ENCODE measurements around the gene ZSWIM9.

Gene ZSWIM9

GRCh38 chr19:48169939-48170803, at the start of gene ZSWIM9, which contains the start of gene LIG1:
TSS of gene ZSWIM9 (plus strand) at chr19:48170680. CDS start at chr19:48171803, 1,123 bp downstream.
TSS of gene LIG1 (minus strand) at chr19:48170344. CDS start at chr19:48165566, 4,778 bp downstream.
- peak; percentile 79 for DNase-seq (ENCODE audit: low read depth, low spot score)
- H3K4me3 ChIP-seq: peak within 1 kb of the TSS; percentile 99
- H3K9me3 ChIP-seq (ENCODE audit: low read depth, low read length): no peaks in the 10 kb centered on the region
- peaks cover 21% of the 10 kb centered on the region for H3K36me3 ChIP-seq (ENCODE audit: insufficient read depth, low read length)
- TF ChIP-seq POLR2AphosphoS5 (IDR thresholded peaks at IDR 0.05; ENCODE audit: borderline replicate concordance, low read depth, low read length) (peak; percentile 47; the same call in 1 of the 2 replicates), FOXP2 (optimal IDR thresholded peaks at IDR 0.05; ENCODE audit: control extremely low read depth, extremely low read length, insufficient read depth) (peak; percentile 70), EZH2 (IDR thresholded peaks at IDR 0.05) (no peak)
- H3K27ac ChIP-seq: peak within 1 kb of the TSS; percentile 96
- H3K9ac ChIP-seq (ENCODE audit: insufficient read length): peak within 1 kb of the TSS; percentile 87

- Histone ChIP-seq H3K36me3 (ENCODE audit: insufficient read depth, low read length) (peaks cover 58% of the 10 kb centered on the region), H3K9ac (ENCODE audit: insufficient read length) (no peak overlapping the region), H3K9me3 (ENCODE audit: low read depth, low read length) (no peaks in the 10 kb centered on the region), H3K27ac (no peak overlapping the region), H3K4me3 (no peak overlapping the region)
- TF ChIP-seq EZH2 (IDR thresholded peaks at IDR 0.05) (no peak), POLR2AphosphoS5 (IDR thresholded peaks at IDR 0.05; ENCODE audit: borderline replicate concordance, low read depth, low read length) (no peak), FOXP2 (optimal IDR thresholded peaks at IDR 0.05; ENCODE audit: control extremely low read depth, extremely low read length, insufficient read depth) (no peak)
- DNase-seq (ENCODE audit: low read depth, low spot score): no peak
Observed at GRCh38 chr19:48121066-48121465, 49.4 kb upstream of the ZSWIM9 start.

DNA sequence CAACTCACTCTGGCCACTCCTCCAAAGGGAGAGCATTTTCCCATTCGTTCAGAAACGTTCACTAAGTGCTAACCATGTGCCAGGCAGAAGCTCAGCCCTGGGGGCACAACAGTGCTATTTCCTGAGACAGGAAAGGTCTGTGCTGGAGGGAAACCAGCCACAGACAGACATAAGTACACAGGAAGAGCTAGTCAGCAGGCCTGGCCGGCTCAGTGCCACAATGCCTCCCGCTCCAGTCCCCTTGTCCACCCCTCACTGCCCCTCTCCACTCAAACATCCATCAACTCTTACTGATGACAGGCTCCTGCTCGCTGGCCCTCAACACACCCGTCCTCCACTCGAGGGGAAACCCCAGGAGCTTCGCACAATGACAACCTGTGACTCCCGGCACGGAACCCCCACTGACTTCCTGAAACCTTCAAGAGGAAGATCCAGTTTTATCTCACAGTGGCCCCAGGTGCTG, 48.5 kb upstream of the ZSWIM9 start:
- H3K9ac ChIP-seq (ENCODE audit: insufficient read length): no peak overlapping the region
- peaks cover 56% of the 10 kb centered on the region for H3K36me3 ChIP-seq (ENCODE audit: insufficient read depth, low read length)
- H3K4me3 ChIP-seq: peak overlapping the region; percentile 67
- DNase-seq (ENCODE audit: low read depth, low spot score): peak; percentile 87
- TF ChIP-seq FOXP2 (optimal IDR thresholded peaks at IDR 0.05; ENCODE audit: control extremely low read depth, extremely low read length, insufficient read depth) (no peak), POLR2AphosphoS5 (IDR thresholded peaks at IDR 0.05; ENCODE audit: borderline replicate concordance, low read depth, low read length) (peak; percentile 46; the same call in 1 of the 2 replicates)
- H3K9me3 ChIP-seq (ENCODE audit: low read depth, low read length): no peaks in the 10 kb centered on the region
- H3K27ac ChIP-seq: peak overlapping the region; percentile 94

DNA sequence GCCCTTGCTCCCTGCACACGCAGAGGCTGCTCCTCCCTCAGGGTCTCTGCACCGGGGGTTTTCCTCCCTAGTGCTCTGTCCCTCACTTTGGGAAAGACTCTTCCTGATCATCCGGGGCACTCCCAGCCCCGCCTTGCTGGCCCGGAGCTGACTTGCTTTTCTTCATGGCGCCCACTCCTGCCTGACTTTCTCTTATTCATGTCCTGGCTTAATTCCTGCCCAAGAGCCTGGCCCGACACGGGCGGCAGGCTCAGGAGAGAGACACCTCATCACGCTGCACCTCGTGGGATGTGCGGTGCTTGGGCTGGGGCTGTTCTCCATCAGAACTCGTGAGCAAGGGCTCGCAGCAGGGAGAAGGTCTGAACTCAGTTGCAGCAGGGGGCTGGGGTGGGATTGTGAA, 48.1 kb upstream of the ZSWIM9 start:
- H3K36me3 ChIP-seq (ENCODE audit: insufficient read depth, low read length): peaks cover 61% of the 10 kb centered on the region
- peak overlapping the region; percentile 94 for H3K27ac ChIP-seq
- peak overlapping the region; percentile 67 for H3K4me3 ChIP-seq
- H3K9ac ChIP-seq (ENCODE audit: insufficient read length): peak overlapping the region; percentile 1
- TF ChIP-seq FOXP2 (optimal IDR thresholded peaks at IDR 0.05; ENCODE audit: control extremely low read depth, extremely low read length, insufficient read depth) (no peak), POLR2AphosphoS5 (IDR thresholded peaks at IDR 0.05; ENCODE audit: borderline replicate concordance, low read depth, low read length) (no peak), EZH2 (IDR thresholded peaks at IDR 0.05) (no peak)
- DNase-seq (ENCODE audit: low read depth, low spot score): no peak
- H3K9me3 ChIP-seq (ENCODE audit: low read depth, low read length): no peaks in the 10 kb centered on the region

DNA sequence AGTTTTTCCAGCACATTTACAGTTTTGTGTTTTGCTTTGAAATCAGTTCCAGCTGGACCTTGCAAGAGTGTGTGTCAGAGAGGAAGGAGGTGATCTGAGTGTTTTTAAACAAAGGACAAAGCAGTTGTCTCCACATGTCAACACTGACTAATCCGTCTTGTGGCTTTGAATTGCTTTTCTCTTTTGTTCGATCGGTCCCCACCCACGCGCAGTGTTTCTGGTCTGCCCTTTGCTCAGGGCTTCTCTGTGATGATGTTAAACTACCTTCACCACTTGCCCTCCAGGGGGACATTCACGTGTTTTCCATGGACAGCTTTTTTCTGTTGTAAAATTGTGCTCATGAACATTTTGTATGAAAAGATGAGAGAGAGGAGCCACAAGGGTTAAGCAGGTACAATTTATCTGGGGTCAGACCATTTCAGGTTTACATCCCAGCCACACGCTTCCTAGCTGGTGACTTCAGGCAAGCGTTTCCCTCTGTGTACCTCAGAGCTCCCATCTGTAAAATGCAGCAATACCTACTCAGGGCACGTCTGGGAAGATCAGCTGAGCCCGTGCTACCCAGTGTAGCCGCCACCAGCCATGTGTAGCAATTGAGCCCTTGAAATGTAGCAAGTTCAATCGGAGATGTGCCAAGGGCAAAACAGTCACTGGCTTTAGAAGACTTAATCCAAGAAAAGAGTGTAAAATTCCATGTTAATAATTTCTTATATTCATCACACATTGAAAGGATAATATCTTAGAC, 46.4 kb upstream of the ZSWIM9 start:
- Histone ChIP-seq H3K27ac (peak overlapping the region; percentile 94), H3K9me3 (ENCODE audit: low read depth, low read length) (no peaks in the 10 kb centered on the region), H3K4me3 (no peak overlapping the region), H3K36me3 (ENCODE audit: insufficient read depth, low read length) (peaks cover 61% of the 10 kb centered on the region), H3K9ac (ENCODE audit: insufficient read length) (peak overlapping the region; percentile 32)
- TF ChIP-seq FOXP2 (optimal IDR thresholded peaks at IDR 0.05; ENCODE audit: control extremely low read depth, extremely low read length, insufficient read depth) (no peak), POLR2AphosphoS5 (IDR thresholded peaks at IDR 0.05; ENCODE audit: borderline replicate concordance, low read depth, low read length) (no peak), EZH2 (IDR thresholded peaks at IDR 0.05) (no peak)
- DNase-seq (ENCODE audit: low read depth, low spot score): no peak

DNA sequence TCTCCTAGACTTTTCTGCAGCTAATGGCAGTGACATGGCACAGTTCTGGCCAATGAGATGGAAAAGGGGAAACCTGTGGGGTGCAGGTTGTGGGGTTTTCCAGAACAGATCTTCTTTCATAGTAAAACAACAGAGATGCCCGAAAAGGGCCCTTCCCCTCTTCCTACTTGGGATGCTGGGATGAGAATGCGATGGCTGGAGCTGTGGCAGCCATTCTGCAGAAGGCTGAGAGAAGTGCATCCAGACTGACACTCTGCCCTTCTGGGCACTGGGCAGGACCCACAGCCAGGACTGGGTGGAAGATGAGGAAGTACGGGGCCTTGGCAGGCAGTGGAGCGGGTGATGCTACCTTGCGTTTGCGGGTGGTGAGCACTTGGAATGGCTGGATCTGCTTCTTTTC, 42.9 kb upstream of the ZSWIM9 start:
- no peak for DNase-seq (ENCODE audit: low read depth, low spot score)
- peaks cover 66% of the 10 kb centered on the region for H3K36me3 ChIP-seq (ENCODE audit: insufficient read depth, low read length)
- H3K27ac ChIP-seq: no peak overlapping the region
- no peaks in the 10 kb centered on the region for H3K9me3 ChIP-seq (ENCODE audit: low read depth, low read length)
- TF ChIP-seq POLR2AphosphoS5 (IDR thresholded peaks at IDR 0.05; ENCODE audit: borderline replicate concordance, low read depth, low read length) (no peak), EZH2 (IDR thresholded peaks at IDR 0.05) (no peak), FOXP2 (optimal IDR thresholded peaks at IDR 0.05; ENCODE audit: control extremely low read depth, extremely low read length, insufficient read depth) (no peak)
- no peak overlapping the region for H3K9ac ChIP-seq (ENCODE audit: insufficient read length)
- H3K4me3 ChIP-seq: no peak overlapping the region

- Histone ChIP-seq H3K27ac (no peak overlapping the region), H3K9ac (ENCODE audit: insufficient read length) (no peak overlapping the region), H3K36me3 (ENCODE audit: insufficient read depth, low read length) (peaks cover 51% of the 10 kb centered on the region), H3K9me3 (ENCODE audit: low read depth, low read length) (no peaks in the 10 kb centered on the region), H3K4me3 (no peak overlapping the region)
- DNase-seq (ENCODE audit: low read depth, low spot score): no peak
- TF ChIP-seq POLR2AphosphoS5 (IDR thresholded peaks at IDR 0.05; ENCODE audit: borderline replicate concordance, low read depth, low read length) (no peak), FOXP2 (optimal IDR thresholded peaks at IDR 0.05; ENCODE audit: control extremely low read depth, extremely low read length, insufficient read depth) (no peak), EZH2 (IDR thresholded peaks at IDR 0.05) (no peak)
Observed at GRCh38 chr19:48133094-48133493, 37.4 kb upstream of the ZSWIM9 start.

- TF ChIP-seq EZH2 (IDR thresholded peaks at IDR 0.05) (no peak), FOXP2 (optimal IDR thresholded peaks at IDR 0.05; ENCODE audit: control extremely low read depth, extremely low read length, insufficient read depth) (no peak), POLR2AphosphoS5 (IDR thresholded peaks at IDR 0.05; ENCODE audit: borderline replicate concordance, low read depth, low read length) (no peak)
- Histone ChIP-seq H3K9me3 (ENCODE audit: low read depth, low read length) (no peaks in the 10 kb centered on the region), H3K4me3 (no peak overlapping the region), H3K9ac (ENCODE audit: insufficient read length) (no peak overlapping the region), H3K36me3 (ENCODE audit: insufficient read depth, low read length) (peaks cover 47% of the 10 kb centered on the region; the same call in 1 of the 2 replicates), H3K27ac (no peak overlapping the region)
- DNase-seq (ENCODE audit: low read depth, low spot score): no peak
Observed at GRCh38 chr19:48135411-48135810, 35.1 kb upstream of the ZSWIM9 start.
